A549 (cell line): Measurements from ENCODE around the gene METTL27.

Experiments used
- BHLHE40 ChIP-seq: IDR thresholded peaks from 2 replicates; pipeline ENCODE4 v1.6.1; 2012; ENCODE audit warnings: low read depth, low read length, inconsistent platforms
- EP300 ChIP-seq, 2 experiments: fragments of >200 bp; sonication (Bioruptor Twin); formaldehyde crosslinking; IDR thresholded peaks; 2 replicates in 1 of 2; 3 replicates in 1 of 2; pipeline ENCODE4 v1.6.1; 2016 to 2017
- ESRRA ChIP-seq: fragments of 150-350 bp; IDR thresholded peaks from 2 replicates; pipeline ENCODE4 v1.6.1; 2014; ENCODE audit warnings: mild to moderate bottlenecking, low read length, borderline replicate concordance
- FOSB ChIP-seq: fragments of 250-450 bp; sonication (Bioruptor Pico); IDR thresholded peaks from 2 replicates; pipeline ENCODE4 v1.5.0; 2020; ENCODE audit warnings: mild to moderate bottlenecking, moderate library complexity
- KDM5A ChIP-seq: fragments of 200-600 bp; sonication (generic); IDR thresholded peaks from 2 replicates; pipeline ENCODE4 v1.6.1; 2016; ENCODE audit warnings: antibody characterized with exemption, mild to moderate bottlenecking
- NR3C1 ChIP-seq: fragments of >200 bp; sonication (Bioruptor Twin); formaldehyde crosslinking; IDR thresholded peaks from 3 replicates; pipeline ENCODE4 v1.6.1; 2017
- POLR2A ChIP-seq: IDR thresholded peaks from 2 replicates; pipeline ENCODE4 v1.6.1; 2012; ENCODE audit warnings: mild to moderate bottlenecking, low read length
- POLR2AphosphoS2 ChIP-seq: conservative IDR thresholded peaks from 2 replicates; pipeline ENCODE4 v1.6.1; 2012; ENCODE audit warnings: low read length, improper control_type of control experiment, inconsistent platforms
- RFX5 ChIP-seq: fragments of 450-650 bp; IDR thresholded peaks from 2 replicates; pipeline ENCODE4 v1.7.1; 2014; ENCODE audit warnings: antibody characterized with exemption, mild to moderate bottlenecking, moderate library complexity
- TF ChIP-seq, protein P1 (sequence below): fragments of >200 bp; sonication (Bioruptor Twin); formaldehyde crosslinking; IDR thresholded peaks from 3 replicates; pipeline ENCODE4 v1.5.1; 2016
- TF ChIP-seq, protein P2 (sequence below): fragments of 450-650 bp; IDR thresholded peaks from 2 replicates; pipeline ENCODE4 v1.6.1; 2014; ENCODE audit warnings: antibody characterized with exemption
- TF ChIP-seq, protein P3 (sequence below): IDR thresholded peaks from 2 replicates; pipeline ENCODE4 v1.6.1; 2012

DNA sequence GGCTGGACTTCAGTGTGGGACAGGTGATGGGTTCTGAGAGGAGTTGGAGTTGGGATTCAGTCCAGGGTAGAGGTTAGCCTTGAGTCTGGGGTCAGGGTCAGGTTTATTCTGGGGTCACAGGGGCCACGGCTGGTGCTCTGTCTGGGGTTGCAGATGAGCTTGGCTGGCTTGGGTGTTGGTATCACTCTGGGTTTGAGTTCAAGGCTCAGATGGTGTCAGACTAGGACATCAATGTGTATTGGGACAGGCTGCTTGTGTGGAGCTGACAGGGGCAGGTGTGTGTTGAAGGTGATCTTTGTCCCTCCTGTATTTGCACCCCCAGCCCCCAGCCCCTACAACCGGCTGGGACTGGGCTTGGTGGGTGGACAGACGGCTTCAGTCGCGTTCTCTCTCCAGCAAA, 45.4 kb upstream of the METTL27 start:
- TF ChIP-seq POLR2A (no peak), POLR2AphosphoS2 (no peak), FOSB (CRISPR knock-in tag) (no peak), ESRRA (no peak), EP300 (IDR thresholded peaks at IDR 0.05) (no peak), NR3C1 (no peak), BHLHE40 (no peak), KDM5A (no peak), RFX5 (no peak)
- TF ChIP-seq, protein P1, sequence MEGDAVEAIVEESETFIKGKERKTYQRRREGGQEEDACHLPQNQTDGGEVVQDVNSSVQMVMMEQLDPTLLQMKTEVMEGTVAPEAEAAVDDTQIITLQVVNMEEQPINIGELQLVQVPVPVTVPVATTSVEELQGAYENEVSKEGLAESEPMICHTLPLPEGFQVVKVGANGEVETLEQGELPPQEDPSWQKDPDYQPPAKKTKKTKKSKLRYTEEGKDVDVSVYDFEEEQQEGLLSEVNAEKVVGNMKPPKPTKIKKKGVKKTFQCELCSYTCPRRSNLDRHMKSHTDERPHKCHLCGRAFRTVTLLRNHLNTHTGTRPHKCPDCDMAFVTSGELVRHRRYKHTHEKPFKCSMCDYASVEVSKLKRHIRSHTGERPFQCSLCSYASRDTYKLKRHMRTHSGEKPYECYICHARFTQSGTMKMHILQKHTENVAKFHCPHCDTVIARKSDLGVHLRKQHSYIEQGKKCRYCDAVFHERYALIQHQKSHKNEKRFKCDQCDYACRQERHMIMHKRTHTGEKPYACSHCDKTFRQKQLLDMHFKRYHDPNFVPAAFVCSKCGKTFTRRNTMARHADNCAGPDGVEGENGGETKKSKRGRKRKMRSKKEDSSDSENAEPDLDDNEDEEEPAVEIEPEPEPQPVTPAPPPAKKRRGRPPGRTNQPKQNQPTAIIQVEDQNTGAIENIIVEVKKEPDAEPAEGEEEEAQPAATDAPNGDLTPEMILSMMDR = no peak
- TF ChIP-seq, protein P2, sequence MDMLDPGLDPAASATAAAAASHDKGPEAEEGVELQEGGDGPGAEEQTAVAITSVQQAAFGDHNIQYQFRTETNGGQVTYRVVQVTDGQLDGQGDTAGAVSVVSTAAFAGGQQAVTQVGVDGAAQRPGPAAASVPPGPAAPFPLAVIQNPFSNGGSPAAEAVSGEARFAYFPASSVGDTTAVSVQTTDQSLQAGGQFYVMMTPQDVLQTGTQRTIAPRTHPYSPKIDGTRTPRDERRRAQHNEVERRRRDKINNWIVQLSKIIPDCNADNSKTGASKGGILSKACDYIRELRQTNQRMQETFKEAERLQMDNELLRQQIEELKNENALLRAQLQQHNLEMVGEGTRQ = no peak
- TF ChIP-seq, protein P3, sequence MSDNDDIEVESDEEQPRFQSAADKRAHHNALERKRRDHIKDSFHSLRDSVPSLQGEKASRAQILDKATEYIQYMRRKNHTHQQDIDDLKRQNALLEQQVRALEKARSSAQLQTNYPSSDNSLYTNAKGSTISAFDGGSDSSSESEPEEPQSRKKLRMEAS = no peak
